ENCODE results near the gene SLC28A1. TPM values are rescaled to one million over a fixed set of nuclear protein-coding genes. Genes with fewer than 3 reads are reported as not detected.
A peak's percentile ranks its signal among the peaks of the same experiment; 100 is the strongest.

The SLC28A1 gene
- total RNA-seq, 4 donors from 2014 or later, result 0.22 to 0.42 TPM; not detected in 2

- peak overlapping the region in 2 of 4 donors; percentile 78 to 88 for H3K27ac ChIP-seq
- TF ChIP-seq EP300 (IDR thresholded peaks at IDR 0.05) (no peak), POLR2A (IDR thresholded peaks at IDR 0.05) (no peak), CTCF (IDR thresholded peaks at IDR 0.05) (no peak)
- WGBS, 2 donors, result 55% methylated on average over 7 of the region's 7 CpGs
Observed at GRCh38 chr15:84950570-84951111, 66.2 kb downstream of the SLC28A1 start.

DNA sequence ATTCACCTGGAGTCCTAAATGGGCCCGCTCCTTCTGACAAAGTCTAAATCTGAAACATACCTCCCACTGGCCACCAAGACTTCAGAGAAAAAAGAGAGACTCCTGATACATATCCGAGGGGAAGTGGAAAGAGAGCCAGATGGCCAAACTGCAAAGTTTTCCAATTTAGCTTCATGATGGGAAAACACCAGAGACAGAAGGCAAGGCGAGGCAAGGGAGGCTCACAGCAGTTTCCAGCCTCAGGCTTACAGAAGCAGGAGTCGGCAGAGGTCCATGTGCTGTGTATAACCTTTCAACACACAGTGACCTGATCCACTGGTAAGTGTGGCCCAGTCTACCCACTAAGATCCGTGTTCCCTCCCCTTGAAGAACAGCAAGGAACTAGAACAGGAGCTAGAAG, 67.3 kb downstream of the SLC28A1 start:
- no peak for TF ChIP-seq POLR2A (IDR thresholded peaks at IDR 0.05)
- TF ChIP-seq EP300 (IDR thresholded peaks at IDR 0.05), result no peak
- no peak for TF ChIP-seq CTCF (IDR thresholded peaks at IDR 0.05)
- no peaks in the 10 kb centered on the region for H3K9me3 ChIP-seq
- no peak for DNase-seq (ENCODE audit: low spot score in 2 of 2)
- peak overlapping the region in 1 of 4 donors; percentile 88 for H3K27ac ChIP-seq
- no peaks in the 10 kb centered on the region for H3K36me3 ChIP-seq
- peaks cover 0 to 57% (median 31%) of the 10 kb centered on the region in 4 donors for H3K4me1 ChIP-seq
- WGBS, 2 donors, result 72 to 75% methylated on average over 5 of the region's 5 CpGs
- no peak overlapping the region for H3K4me3 ChIP-seq
- H3K27me3 ChIP-seq, result no peaks in the 10 kb centered on the region

More at GRCh38 chr15:84950570-84951111, 66.2 kb downstream of the SLC28A1 start:
- no peak for DNase-seq (ENCODE audit: low spot score in 2 of 2)
- Histone ChIP-seq H3K36me3 (no peaks in the 10 kb centered on the region), H3K4me1 (peaks cover 0 to 60% (median 33%) of the 10 kb centered on the region in 4 donors), H3K27me3 (no peaks in the 10 kb centered on the region), H3K4me3 (no peak overlapping the region), H3K9me3 (no peaks in the 10 kb centered on the region)

DNA sequence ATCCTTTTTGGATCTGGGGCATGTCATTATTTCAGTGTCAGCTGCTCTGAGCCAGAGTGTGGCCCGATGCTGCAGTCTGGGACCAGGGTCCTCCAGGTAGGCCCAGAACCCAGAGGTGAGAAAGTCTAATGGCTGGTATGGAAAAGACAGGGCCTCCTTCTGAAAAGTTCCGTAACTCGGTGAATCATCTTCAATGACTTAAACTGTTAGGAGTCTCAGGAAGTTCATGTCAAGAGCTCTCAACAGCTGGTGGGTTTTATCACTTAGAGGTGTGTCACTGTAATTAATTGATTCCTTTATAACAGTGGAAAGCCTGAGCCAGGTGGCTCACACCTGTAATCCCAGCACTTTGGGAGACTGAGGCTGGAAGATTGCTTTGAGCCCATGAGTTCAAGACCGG, 68.7 kb downstream of the SLC28A1 start:
- no peak overlapping the region for H3K27ac ChIP-seq
- H3K4me1 ChIP-seq, result peaks cover 0 to 43% (median 22%) of the 10 kb centered on the region in 4 donors
- no peak for TF ChIP-seq POLR2A (IDR thresholded peaks at IDR 0.05)
- no peak for TF ChIP-seq CTCF (IDR thresholded peaks at IDR 0.05)
- TF ChIP-seq EP300 (IDR thresholded peaks at IDR 0.05), result no peak
- no peaks in the 10 kb centered on the region for H3K36me3 ChIP-seq
- no peak overlapping the region for H3K4me3 ChIP-seq
- no peak for DNase-seq (ENCODE audit: low spot score in 2 of 2)
- no peaks in the 10 kb centered on the region for H3K27me3 ChIP-seq
- H3K9me3 ChIP-seq, result no peaks in the 10 kb centered on the region
- WGBS, 2 donors, result 92 to 98% methylated on average over 4 of the region's 4 CpGs

GRCh38 chr15:84953726-84954125, 69.3 kb downstream of the SLC28A1 start:
- Histone ChIP-seq H3K4me3 (no peak overlapping the region), H3K27me3 (no peaks in the 10 kb centered on the region), H3K27ac (no peak overlapping the region), H3K4me1 (peaks cover 0 to 37% (median 20%) of the 10 kb centered on the region in 4 donors), H3K36me3 (no peaks in the 10 kb centered on the region), H3K9me3 (no peaks in the 10 kb centered on the region)
- DNase-seq (ENCODE audit: low spot score in 2 of 2), result no peak
- 48 to 50% methylated on average over 1 of the region's 1 CpG for WGBS, 2 donors
- TF ChIP-seq CTCF (IDR thresholded peaks at IDR 0.05) (no peak), POLR2A (IDR thresholded peaks at IDR 0.05) (no peak), EP300 (IDR thresholded peaks at IDR 0.05) (no peak)

GRCh38 chr15:84955089-84955848, 70.8 kb downstream of the SLC28A1 start:
- Histone ChIP-seq H3K4me1 (peaks cover 0 to 23% (median 9%) of the 10 kb centered on the region in 4 donors), H3K27ac (peak overlapping the region in 1 of 4 donors; percentile 38), H3K4me3 (peak overlapping the region; percentile 4 to 39 (median 23)), H3K27me3 (no peaks in the 10 kb centered on the region), H3K36me3 (no peaks in the 10 kb centered on the region), H3K9me3 (no peaks in the 10 kb centered on the region)
- TF ChIP-seq POLR2A (IDR thresholded peaks at IDR 0.05), result no peak
- peak; percentile 65 to 91 (median 89) for TF ChIP-seq CTCF (IDR thresholded peaks at IDR 0.05)
- 32% methylated on average over 14 to 15 of the region's 15 CpGs for WGBS, 2 donors
- peak; percentile 56 to 84 for DNase-seq (ENCODE audit: low spot score in 2 of 2)
